ENCODE results near the gene OOSP3.
"Not testable (repeated sequence)": the region's sequence is repeated elsewhere in the genome, so short reads cannot be mapped to it uniquely, and the experiment has no call there.

The OOSP3 gene, protein sequence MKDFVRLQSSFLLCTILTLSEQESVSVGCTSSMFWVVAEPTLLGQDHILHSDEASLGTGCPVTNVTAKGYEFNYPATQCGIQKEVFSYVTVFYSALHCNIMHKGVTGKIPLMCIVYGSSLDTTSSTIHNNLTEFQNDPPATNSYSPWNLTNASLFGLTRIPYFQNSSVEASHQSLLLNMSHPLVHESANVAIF

DNA sequence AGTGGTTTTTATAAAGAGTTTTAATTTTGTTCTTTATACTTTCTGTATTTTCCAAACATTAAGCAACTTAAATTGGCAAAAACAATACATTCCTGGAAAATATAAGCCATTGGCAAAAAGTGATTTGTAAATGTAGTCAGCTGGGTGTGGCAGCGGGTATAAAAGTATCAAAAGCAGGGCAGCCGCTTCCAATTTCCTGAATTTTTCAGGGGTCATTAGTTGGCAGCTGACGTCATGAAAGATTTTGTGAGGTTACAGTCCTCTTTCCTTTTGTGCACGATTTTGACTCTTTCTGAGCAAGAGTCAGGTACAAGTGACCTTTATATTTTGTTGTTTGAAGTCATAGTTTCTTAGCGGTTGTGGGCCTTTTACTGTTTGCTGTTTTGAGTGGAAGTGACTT, at the start of gene OOSP3:
TSS of gene OOSP3 (plus strand) at position 208 of the 400 bp plus-strand sequence. CDS start at position 235, 27 bp downstream.
- no peak for DNase-seq (ENCODE audit: low spot score)

DNA sequence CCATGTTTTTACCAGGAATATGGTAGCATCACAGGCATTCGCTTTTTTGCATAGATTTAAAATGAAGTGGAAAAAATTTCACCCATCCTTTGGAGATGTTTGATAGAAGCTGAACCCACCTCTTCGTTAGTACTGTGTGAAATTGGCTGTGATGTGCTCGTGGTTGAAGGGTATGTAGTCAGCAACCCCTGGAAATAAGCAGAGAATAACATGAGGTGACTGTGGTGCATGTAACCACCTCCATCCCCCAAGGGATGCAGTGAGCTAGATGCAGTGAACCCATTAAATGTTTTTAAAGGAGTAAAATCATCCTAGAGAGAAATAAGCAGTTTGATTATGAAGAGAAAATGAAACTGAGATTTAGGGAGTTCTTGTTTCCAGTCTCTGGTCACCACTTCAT, 49.2 kb upstream of the OOSP3 start:
- DNase-seq (ENCODE audit: low spot score) = no peak

DNA sequence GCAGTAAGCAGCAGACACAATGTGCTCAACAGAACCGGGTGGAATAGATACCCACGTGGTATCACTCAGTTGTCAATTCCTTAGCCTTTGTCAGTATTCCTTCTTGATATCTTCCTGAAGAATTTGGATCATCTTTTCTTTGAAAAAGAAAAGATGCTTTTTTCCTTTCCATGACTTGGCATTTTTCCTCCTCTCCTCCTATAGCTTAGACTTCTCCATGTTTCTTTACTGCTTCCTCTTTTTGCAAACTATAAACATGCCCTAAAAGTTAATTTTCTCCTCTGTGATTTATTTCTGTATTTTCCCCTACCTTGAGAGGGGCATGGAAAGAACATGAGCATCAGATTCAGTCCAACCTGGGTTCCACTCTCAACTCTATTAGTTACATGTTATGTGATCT, 45.0 kb upstream of the OOSP3 start:
- DNase-seq (ENCODE audit: low spot score) = no peak

DNA sequence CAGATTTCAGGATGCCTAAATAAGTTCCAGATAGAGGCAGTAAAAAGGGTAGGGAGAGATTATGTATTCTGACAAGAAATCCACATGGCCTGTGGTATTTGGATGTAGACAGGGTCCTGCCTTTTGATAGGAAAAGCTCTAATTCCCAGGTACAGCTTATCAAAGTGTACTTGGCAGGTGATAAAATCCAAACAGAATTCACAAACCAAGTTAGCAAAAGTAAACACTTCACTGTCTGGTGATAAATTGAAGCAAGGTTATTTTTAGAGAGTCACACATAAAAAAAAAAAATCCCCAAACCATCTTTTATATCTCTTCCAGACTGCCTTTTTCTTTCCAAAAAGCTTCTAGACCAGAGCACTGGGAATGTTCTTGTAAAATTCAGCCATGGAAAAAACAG, 39.0 kb upstream of the OOSP3 start:
- no peak for DNase-seq (ENCODE audit: low spot score)

DNA sequence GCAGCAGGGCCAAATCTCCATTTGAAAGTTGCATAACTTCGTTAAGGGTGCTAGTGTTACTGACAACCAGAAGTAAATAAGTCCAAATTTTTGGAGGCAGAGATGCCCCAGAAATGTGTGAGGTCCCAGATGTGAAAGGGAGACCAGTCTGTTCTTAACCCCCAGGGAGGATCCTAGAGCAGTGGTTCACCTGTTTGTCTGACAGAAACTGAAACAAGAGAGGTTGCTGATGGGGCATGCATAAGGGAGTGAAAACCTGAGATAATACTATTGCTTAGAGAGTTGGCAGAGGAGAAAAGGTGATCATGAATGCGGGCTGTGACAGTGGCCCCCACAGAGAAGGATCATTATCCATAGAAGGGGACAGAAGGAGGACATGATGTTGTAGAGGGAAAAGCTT, 37.1 kb upstream of the OOSP3 start:
- no peak for DNase-seq (ENCODE audit: low spot score)

DNA sequence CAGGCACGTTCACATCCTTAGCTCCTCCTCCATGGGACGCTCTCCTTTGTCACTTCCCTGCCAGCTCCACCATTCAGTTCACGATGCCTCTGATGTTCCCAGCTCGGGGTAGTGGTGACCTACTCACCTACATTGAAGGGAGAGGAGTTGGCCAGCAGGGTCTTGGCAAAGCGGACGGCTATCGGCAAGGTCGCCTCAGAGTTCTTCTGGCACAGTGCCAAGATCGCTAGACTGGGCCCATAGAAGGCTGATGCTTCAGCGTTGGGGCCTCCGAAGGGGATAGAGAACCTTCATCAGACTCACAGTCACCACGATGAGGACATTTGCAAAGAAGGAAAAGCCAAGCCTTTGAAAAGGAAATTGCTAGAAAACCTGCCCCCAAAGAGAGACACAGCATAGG, 36.3 kb upstream of the OOSP3 start:
- no peak for DNase-seq (ENCODE audit: low spot score)

DNA sequence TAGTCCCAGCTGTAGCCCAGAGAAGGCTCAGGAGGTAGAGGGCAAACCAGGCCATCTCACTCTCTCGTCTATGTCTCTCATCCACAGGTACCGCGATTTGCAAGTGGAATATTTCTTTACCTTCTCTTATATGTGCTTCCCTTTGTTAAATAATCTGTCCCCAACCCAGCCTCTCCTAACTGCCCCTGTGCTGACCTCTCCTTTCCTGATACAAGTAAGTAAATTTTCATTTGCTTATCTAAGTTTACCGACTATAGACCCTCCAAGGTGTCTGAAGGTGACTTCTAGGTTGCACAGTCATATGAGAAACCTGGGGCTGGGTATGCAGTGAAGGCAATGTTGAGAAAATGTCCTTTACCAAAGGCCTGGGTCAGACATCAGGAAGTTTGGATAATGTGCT, 33.2 kb upstream of the OOSP3 start, which contains the start of gene CBLIF:
TSS of gene CBLIF (minus strand) at position 101 of the 400 bp plus-strand sequence. CDS start at position 55, 46 bp downstream.
- DNase-seq (ENCODE audit: low spot score) = no peak

DNA sequence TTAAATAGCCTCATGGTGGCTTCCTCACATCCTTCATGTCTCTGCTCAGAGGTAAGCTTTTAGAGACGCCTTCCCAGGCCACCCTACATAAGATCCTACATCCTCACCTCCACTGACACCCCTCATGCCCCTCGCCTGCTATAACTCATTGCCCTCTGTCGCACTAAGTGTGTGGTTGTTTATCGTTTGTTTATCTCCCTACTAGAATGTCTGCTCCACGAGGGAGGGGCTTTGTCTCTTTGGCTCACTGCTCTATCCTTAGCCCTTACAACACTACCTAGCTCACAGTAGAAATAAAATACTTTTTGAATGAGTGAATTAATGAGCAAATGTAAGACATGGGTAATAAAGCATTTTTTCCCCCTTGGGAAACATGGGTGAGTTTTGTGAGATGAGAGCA, 32.0 kb upstream of the OOSP3 start:
- DNase-seq (ENCODE audit: low spot score) = no peak

DNA sequence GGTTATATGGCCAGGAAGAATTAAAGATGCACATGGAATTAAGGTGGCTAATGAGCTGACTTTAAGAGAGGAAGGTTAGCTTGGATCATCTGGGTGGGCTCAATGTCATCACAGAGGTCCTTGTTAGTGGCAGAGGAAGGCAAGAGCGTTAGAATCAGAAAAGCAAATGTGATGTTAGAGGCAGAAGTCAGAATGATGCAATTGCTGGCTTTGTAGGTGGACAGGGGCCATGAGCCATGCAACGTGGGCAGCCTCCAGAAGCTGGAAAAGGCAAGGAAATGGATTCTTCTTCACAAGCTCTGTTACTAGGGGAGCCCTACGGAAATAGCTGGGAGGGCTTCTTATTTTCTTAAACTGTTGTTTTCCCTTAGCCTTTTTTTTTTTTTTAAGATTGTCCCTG, 31.0 kb upstream of the OOSP3 start:
- no peak for DNase-seq (ENCODE audit: low spot score)

DNA sequence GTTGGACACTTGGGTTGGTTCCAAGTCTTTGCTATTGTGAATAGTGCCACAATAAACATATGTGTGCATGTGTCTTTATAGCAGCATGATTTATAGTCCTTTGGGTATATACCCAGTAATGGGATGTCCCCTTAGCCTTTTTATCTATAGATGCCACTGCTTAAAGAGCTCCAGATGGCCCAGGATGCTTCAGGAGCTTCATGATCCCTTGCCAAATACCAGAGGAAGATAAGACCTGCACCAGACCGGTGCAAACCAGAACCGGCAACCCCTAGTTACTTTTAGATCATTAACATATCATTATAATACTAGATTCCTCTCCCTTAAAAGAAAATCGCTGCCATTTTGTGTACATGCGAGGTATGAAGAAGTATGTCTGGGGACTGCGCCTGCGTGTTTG, 30.1 kb upstream of the OOSP3 start:
- not testable (repeated sequence) for DNase-seq (ENCODE audit: low spot score)

DNA sequence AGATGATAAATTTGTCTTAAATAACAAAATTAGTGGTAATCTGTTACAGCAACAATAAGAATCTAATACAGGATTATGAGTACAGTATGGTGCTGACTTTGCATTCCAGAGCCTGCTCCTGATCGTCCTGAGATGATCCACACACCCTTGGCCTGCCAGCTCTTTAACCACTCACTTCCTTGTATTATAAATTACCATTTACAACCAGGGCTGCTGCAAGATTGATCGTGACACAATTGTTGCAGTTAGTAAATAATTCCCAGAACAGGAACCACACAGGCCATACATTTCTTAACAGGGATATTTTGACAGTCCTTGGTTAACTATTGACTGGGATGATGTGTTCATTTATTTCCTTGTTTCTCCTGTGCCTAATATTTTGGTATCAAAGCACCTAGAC, 29.5 kb upstream of the OOSP3 start:
- no peak for DNase-seq (ENCODE audit: low spot score)

DNA sequence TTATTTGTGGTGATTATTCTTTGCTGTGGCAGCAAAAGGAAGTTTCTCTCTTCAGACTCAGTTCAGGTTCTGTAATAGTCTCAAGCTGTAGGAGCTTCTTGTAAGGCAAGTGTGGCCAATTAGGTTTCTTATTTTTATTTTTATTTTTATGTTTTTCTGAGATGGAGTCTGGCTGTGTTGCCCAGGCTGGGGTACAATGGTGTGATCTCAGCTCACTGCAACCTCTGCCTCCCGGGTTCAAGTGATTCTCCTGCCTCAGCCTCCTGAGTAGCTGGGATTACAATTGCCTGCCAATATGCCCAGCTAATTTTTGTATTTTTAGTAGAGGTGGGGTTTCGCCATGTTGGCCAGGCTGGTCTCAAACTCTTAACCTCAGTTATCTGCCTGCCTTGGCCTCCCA, 29.0 kb upstream of the OOSP3 start:
- DNase-seq (ENCODE audit: low spot score) = not testable (repeated sequence)

DNA sequence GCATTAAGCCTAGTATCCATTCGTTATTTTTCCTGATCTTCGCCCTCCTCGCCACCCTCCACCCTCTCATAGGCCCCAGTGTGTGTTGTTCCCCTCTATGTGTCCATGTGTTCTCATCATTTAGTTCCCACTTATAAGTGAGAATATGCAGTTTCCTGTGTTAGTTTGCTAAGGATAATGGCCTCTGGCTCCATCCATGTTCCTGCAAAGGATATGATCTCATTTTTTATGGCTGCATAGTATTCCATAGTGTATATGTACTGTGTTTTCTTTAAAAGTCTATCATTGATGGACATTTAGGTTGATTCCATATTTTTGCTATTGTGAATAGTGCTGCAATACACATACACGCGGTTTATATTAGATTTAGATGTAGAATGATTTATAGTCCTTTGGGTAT, 27.2 kb upstream of the OOSP3 start:
- DNase-seq (ENCODE audit: low spot score) = not testable (repeated sequence)

DNA sequence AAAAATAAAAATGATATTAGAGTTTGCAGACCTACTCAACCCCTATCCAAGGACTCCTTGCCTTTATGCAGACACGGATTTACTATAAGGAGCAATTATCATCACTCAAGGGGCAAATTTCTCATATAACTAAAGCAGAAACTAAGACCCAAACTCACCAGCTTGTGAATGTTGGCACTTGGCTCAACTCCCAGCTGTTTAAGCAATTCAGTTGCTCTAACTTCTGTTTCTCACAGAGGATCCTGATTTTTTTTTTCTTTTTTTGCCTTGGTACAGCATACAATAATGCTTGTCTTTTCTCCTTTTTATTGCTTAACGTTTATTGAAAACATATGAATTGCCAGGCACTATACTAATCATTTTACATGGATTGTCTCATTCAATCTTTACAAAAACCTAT, 23.7 kb upstream of the OOSP3 start:
- DNase-seq (ENCODE audit: low spot score) = no peak

DNA sequence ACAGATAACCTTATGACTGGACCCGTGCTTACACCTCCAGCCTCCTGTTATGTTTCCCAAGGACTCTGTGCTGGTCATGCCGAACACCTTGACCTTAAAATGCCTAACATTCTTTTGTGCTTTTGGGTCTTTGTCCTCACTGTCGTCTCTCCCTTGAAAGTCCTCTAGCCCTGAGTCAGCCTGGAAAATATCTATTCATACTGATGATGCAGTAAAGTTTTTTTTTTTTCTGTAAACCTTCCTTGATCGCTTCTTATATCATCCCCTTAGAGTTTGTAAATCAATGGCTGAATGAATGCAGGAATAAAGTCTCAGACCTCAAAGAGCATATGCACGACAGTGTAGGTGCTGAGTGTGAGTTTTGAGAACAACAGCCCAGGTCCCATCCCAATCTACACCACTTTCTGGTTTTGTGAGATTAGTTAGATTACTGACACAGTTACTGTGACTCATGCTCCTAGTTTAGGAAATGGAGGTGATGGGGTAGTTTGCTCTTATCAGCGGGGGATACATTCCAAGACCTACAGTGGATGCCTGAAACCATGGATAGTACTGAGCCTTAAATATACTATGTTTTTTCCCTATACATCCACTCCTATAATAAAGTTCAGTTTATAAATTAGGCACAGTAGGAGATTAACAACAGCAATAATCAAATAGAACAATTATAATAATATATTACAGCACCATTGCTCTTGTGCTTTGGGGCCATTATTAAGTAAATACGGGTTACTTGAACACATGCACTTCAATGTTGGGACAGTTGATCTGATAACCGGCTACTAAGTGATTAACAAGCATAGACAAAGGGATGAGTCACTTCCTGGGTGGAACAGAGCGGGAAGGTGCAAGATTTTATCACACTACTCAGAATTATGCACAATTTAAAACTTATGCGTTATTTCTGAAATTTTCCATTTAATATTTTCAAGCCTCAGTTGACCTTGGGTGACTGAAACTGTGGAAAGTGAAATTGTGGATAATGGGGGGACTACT, 20.8 kb upstream of the OOSP3 start:
- DNase-seq (ENCODE audit: low spot score) = peak; percentile 66

DNA sequence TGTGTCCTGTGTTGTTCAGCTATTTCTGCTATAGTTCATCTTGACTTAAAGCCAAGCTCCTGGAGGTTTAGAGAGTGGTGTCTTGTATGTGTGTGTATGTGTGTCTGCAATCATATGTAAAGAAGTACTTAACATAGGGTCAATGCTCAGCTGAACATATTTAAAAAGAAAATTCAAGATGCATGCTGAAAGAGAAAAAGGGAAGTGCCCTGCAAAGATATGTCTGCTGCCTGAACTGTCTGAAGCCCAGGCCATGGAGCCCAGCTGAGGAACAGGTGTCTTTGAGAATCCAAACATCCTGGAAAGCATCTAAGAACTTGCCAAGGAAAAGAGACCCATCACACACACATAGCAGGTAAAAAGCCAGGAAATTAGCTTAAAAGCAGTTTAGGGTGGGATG, 18.9 kb upstream of the OOSP3 start:
- no peak for DNase-seq (ENCODE audit: low spot score)

DNA sequence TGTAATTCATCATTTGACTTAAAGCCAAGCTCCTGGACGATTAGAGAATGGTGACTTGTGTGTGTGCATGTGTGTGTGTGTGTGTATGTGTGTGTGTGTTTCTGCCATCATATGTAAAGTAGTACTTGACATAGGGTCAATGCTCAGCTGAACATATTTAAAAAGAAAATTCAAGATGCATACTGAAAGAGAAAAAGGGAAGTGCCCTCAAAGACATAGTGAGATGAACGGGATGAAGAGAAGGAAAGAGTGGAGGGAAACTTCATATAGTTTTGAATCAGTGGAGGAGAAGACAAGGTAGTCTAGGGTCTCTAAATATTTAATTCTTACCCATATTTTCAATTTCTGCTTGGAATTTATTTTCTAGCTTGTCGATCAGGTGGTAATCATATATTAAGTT, 16.3 kb upstream of the OOSP3 start:
- no peak for DNase-seq (ENCODE audit: low spot score)

DNA sequence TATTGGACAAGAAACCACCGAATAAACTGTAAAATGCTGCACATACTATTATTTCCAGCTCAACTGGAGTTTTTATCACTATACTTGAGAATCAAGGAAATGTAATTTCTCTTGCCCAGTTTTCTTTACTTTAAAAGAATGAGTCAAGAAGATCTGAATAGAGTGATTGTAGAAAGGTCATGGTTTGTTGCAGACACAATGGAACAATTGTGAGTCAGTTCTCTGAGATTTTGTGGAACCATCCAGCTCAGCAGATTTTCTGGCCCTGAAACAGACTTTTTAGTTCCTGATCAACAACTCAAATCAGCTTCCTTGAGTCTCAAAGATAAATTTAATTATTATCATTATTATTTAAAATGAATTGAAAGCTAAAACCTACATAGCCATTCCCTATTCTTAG, 13.6 kb upstream of the OOSP3 start:
- no peak for DNase-seq (ENCODE audit: low spot score)

DNA sequence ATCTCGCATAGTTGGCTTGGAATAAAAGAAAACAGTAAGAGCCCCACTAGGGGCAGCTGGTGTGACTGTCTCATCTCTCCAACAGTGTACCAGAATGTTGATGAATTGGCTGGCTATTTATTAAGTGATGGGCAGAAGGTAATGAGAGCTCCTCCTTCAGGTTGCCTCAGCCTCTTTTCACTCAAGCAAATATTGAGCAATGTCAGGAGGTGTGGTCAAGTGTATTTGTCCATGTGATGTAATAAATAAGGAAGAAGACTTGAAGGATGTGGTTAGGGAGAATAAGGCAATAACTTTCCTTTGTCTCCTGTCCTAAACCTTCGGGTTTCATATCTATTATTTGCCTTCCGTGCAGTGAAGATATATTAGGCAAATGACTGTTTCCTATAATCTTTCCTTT, 12.2 kb upstream of the OOSP3 start, which contains the start of gene TCN1:
TSS of gene TCN1 (minus strand) at position 91 of the 400 bp plus-strand sequence. CDS start at position 74, 17 bp downstream.
- DNase-seq (ENCODE audit: low spot score) = no peak

DNA sequence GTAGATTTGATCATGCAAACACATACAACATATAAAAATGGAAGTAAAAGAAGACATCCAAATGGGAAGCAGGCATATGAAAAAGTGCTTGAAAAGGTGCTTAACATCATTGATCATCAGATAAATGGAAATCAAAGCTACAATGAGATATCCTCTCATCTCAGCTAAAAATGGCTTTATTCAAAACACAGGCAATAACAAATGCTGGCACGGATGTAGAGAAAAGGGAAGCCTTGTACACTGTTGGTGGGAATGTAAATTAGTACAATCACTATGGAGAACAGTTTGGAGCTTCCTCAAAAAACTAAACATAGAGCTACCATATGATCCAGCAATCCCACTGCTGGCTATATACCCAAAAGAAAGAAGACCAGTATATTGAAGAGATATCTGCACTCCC, 11.7 kb upstream of the OOSP3 start:
- no peak for DNase-seq (ENCODE audit: low spot score)

DNA sequence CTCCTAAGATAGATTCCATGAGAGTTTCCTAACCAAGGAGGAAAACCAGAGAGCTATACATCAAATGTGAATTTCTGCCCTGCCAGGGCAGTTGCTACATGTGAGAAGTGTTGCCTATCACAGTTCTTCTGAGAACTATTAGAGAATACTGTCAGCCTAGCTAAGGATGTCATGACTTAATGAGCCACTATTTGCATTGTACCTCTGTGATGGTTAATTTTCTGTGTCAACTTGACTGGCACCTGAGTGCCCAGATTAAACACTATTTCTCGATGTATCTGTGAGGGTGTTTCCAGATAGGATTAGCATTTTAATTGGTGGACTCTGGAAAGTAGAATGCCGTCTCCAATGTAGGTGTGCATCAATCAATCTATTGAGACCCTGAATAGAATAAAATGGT, 10.6 kb upstream of the OOSP3 start:
- no peak for DNase-seq (ENCODE audit: low spot score)

DNA sequence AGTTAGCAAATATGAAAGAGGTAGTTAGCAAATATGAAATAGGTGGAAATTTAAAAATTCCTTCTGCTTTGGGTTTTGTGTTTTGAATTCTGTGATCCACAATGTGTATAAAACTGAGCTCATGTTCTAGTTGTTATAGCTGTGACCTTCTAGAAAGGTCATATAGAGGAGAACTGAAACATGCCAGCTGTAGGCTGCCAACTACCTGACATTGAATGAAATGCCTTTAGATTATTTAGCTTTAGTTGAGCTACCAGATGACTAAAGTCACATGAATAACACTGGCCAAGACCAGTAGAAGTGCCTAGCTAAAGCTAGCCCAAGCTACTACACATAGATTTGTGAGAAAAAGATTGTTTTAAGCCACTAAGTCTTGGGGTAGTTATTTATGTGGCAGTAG, 6.5 kb upstream of the OOSP3 start:
- no peak for DNase-seq (ENCODE audit: low spot score)

DNA sequence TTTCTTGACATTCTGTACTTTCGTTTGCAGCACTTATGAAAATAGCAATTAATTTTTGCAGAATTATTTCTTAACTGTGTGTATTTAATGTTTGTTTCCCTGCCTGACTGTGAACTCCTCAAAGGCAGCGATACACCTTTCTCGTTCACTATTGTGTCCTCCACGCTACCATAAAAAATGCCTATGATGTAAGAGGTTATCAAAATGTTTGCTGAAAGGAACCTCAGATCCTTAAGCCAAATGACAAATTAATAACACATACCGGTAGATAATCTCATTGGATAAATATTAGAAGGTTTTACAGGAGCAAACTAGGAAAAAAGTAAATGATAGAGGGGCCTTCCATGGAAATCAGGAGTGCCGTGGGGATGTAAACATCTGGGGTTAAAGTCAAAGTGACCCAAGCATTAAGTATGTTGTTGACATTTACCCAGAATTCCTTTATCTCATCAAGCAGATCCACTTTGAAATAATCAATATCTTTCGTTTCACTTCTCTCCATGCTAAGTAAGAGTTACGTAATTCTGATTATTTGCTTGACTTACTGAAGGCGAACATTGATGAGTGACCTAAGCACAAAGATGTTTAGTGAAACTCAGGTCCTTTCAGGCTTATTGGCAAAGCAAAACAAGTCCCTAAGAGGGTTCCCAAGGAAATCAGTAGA, 2.6 kb upstream of the OOSP3 start:
- DNase-seq (ENCODE audit: low spot score) = no peak
